ENCODE measurements around the gene POP7.
"Not testable (repeated sequence)": the region's sequence is repeated elsewhere in the genome, so short reads cannot be mapped to it uniquely, and the experiment has no call there.

The POP7 gene

GRCh38 chr7:100723732-100724275 lies 17.9 kb downstream of the POP7 start:
- TF ChIP-seq ZFP3 (CRISPR knock-in tag; IDR thresholded peaks at IDR 0.05) (no peak), TOX (CRISPR knock-in tag; IDR thresholded peaks at IDR 0.05; ENCODE audit: borderline replicate concordance) (no peak), RARB (CRISPR knock-in tag; IDR thresholded peaks at IDR 0.05) (no peak), SNAI2 (CRISPR knock-in tag; IDR thresholded peaks at IDR 0.05) (no peak), ZNF565 (CRISPR knock-in tag; conservative IDR thresholded peaks at IDR 0.05; ENCODE audit: low read depth) (no peak), ISL1 (CRISPR knock-in tag; IDR thresholded peaks at IDR 0.05) (no peak), GLIS3 (CRISPR knock-in tag; IDR thresholded peaks at IDR 0.05) (no peak), ZC3H10 (CRISPR knock-in tag; IDR thresholded peaks at IDR 0.05) (no peak), ZNF70 (CRISPR knock-in tag; IDR thresholded peaks at IDR 0.05) (no peak), ESRRG (CRISPR knock-in tag; IDR thresholded peaks at IDR 0.05) (no peak), PATZ1 (CRISPR knock-in tag; IDR thresholded peaks at IDR 0.05; ENCODE audit: borderline replicate concordance) (no peak), CSDC2 (CRISPR knock-in tag; IDR thresholded peaks at IDR 0.05) (no peak)
- TF ChIP-seq, protein P1, sequence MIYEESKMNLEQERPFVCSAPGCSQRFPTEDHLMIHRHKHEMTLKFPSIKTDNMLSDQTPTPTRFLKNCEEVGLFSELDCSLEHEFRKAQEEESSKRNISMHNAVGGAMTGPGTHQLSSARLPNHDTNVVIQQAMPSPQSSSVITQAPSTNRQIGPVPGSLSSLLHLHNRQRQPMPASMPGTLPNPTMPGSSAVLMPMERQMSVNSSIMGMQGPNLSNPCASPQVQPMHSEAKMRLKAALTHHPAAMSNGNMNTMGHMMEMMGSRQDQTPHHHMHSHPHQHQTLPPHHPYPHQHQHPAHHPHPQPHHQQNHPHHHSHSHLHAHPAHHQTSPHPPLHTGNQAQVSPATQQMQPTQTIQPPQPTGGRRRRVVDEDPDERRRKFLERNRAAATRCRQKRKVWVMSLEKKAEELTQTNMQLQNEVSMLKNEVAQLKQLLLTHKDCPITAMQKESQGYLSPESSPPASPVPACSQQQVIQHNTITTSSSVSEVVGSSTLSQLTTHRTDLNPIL (CRISPR knock-in tag; IDR thresholded peaks at IDR 0.05; ENCODE audit: low read depth), result no peak
- no peak for ATAC-seq

GRCh38 chr7:100724364-100724763 lies 18.4 kb downstream of the POP7 start:
- not testable (repeated sequence) for ATAC-seq

GRCh38 chr7:100726996-100727761 lies 21.3 kb downstream of the POP7 start:
- ATAC-seq, result no peak
- TF ChIP-seq PPARA (CRISPR knock-in tag; IDR thresholded peaks at IDR 0.05; ENCODE audit: borderline replicate concordance), result no peak
- no peak for TF ChIP-seq TSHZ2 (CRISPR knock-in tag; IDR thresholded peaks at IDR 0.05)
- no peak for TF ChIP-seq CSRNP3 (CRISPR knock-in tag; IDR thresholded peaks at IDR 0.05)
- TF ChIP-seq OSR1 (CRISPR knock-in tag; IDR thresholded peaks at IDR 0.05), result no peak
- TF ChIP-seq ISL1 (CRISPR knock-in tag; IDR thresholded peaks at IDR 0.05), result no peak
- TF ChIP-seq ZNF70 (CRISPR knock-in tag; IDR thresholded peaks at IDR 0.05), result no peak
- no peak for TF ChIP-seq SNAI2 (CRISPR knock-in tag; IDR thresholded peaks at IDR 0.05)
- no peak for TF ChIP-seq GLIS3 (CRISPR knock-in tag; IDR thresholded peaks at IDR 0.05)
- no peak for TF ChIP-seq POU6F1 (CRISPR knock-in tag; IDR thresholded peaks at IDR 0.05; ENCODE audit: borderline replicate concordance, low read depth)
- no peak for TF ChIP-seq TOX (CRISPR knock-in tag; IDR thresholded peaks at IDR 0.05; ENCODE audit: borderline replicate concordance)
- no peak for TF ChIP-seq PATZ1 (CRISPR knock-in tag; IDR thresholded peaks at IDR 0.05; ENCODE audit: borderline replicate concordance)
- no peak for TF ChIP-seq RARB (CRISPR knock-in tag; IDR thresholded peaks at IDR 0.05)
- TF ChIP-seq, protein P1 (CRISPR knock-in tag; IDR thresholded peaks at IDR 0.05; ENCODE audit: low read depth), result no peak
- no peak for TF ChIP-seq CSDC2 (CRISPR knock-in tag; IDR thresholded peaks at IDR 0.05)
- TF ChIP-seq ZNF8 (CRISPR knock-in tag; IDR thresholded peaks at IDR 0.05), result no peak
- TF ChIP-seq ZFP3 (CRISPR knock-in tag; IDR thresholded peaks at IDR 0.05), result no peak
